H1 (cell line): ENCODE results near the gene TTC23. TPM values are rescaled to one million over a fixed set of nuclear protein-coding genes. Genes with fewer than 3 reads are reported as not detected.

Source experiments
- CTCF ChIA-PET: fragments of 300-600 bp; sonication (Branson Sonifier 250); formaldehyde crosslinking; loops from one replicate; lab custom pipeline; 2021; ENCODE audit not compliant: partially characterized antibody; lab: Charles Lee
- POLR2A ChIA-PET: fragments of 300-600 bp; sonication (Branson Sonifier 250); formaldehyde crosslinking; loops from one replicate; lab custom pipeline; 2021; ENCODE audit warnings: inconsistent platforms; ENCODE audit not compliant: partially characterized antibody; lab: Charles Lee
- DNase-seq, 2 experiments: peaks; one replicate each; pipeline versions ENCODE4 v3.0.0 to v3.0.0-alpha.2; 2010 to 2022; ENCODE audit warnings: low spot score in 2 of 2, low read depth in 1 of 2, mixed read lengths in 1 of 2
- FAIRE-seq: peaks from 2 replicates; lab custom pipeline; 2011; peaks lifted over from hg19 to GRCh38; lab: Jason Lieb, UNC
- H2AFZ ChIP-seq: 2 replicates; pipeline ENCODE4 v1.8.1; 2012; ENCODE audit warnings: low read length, inconsistent platforms
- H2AK5ac ChIP-seq: 2 replicates; pipeline ENCODE4 v1.6.1; 2013; ENCODE audit warnings: low read depth, low read length
- H2BK120ac ChIP-seq: replicated peaks from 2 replicates; pipeline ENCODE3; 2013; ENCODE audit warnings: low read depth, low read length, inconsistent platforms
- H2BK12ac ChIP-seq: 2 replicates; pipeline ENCODE4 v1.6.1; 2013; ENCODE audit warnings: low read depth, low read length
- H2BK15ac ChIP-seq: 2 replicates; pipeline ENCODE4 v1.6.1; 2013; ENCODE audit warnings: low read length
- H2BK20ac ChIP-seq: 2 replicates; pipeline ENCODE4 v1.6.1; 2013; ENCODE audit warnings: low read length
- H2BK5ac ChIP-seq: 2 replicates; pipeline ENCODE4 v1.6.1; 2013; ENCODE audit warnings: low read depth, low read length
- H3K14ac ChIP-seq: 2 replicates; pipeline ENCODE4 v1.6.1; 2013; ENCODE audit warnings: inconsistent platforms; ENCODE audit not compliant: insufficient read length
- H3K18ac ChIP-seq: 2 replicates; pipeline ENCODE4 v1.6.1; 2013; ENCODE audit warnings: low read length; ENCODE audit errors: extremely low read depth
- H3K23ac ChIP-seq: 2 replicates; pipeline ENCODE4 v1.6.1; 2013; ENCODE audit warnings: inconsistent platforms; ENCODE audit not compliant: insufficient read length
- H3K23me2 ChIP-seq: 2 replicates; pipeline ENCODE4 v1.6.1; 2013; ENCODE audit warnings: low read depth, low read length
- H3K27ac ChIP-seq: 2 replicates; pipeline ENCODE4 v1.6.1; 2011; ENCODE audit warnings: low read depth, low read length, inconsistent platforms
- H3K27me3 ChIP-seq, 4 experiments: replicated peaks in 1 of 4; 1 replicate in 1 of 4; 2 replicates in 3 of 4; pipeline versions ENCODE4 v1.6.1 to v1.8.1; 2011 to 2013; ENCODE audit warnings: low read length in 3 of 4, mild to moderate bottlenecking in 3 of 4, inconsistent platforms in 2 of 4, mixed read lengths in 2 of 4, moderate library complexity in 1 of 4; ENCODE audit not compliant: control insufficient read depth in 3 of 4, insufficient read depth in 3 of 4; ENCODE audit errors: extremely low read depth in 1 of 4
- H3K36me3 ChIP-seq, 4 experiments: 2 replicates each; pipeline versions ENCODE4 v1.6.1 to v1.8.1; 2011 to 2013; ENCODE audit warnings: mild to moderate bottlenecking in 4 of 4, low read length in 3 of 4, moderate library complexity in 2 of 4, control low read depth in 1 of 4, inconsistent platforms in 1 of 4; ENCODE audit not compliant: insufficient read depth in 4 of 4, control insufficient read depth in 2 of 4
- H3K4ac ChIP-seq: replicated peaks from 2 replicates; pipeline ENCODE3; 2013; ENCODE audit warnings: low read length, low read depth, mixed read lengths, inconsistent platforms; ENCODE audit not compliant: insufficient read length
- H3K4me1 ChIP-seq, 4 experiments: replicated peaks in 1 of 4; 1 replicate in 1 of 4; 2 replicates in 3 of 4; pipeline versions ENCODE4 v1.6.1 to v1.8.1; 2011 to 2013; ENCODE audit warnings: low read length in 3 of 4, inconsistent platforms in 2 of 4, mixed read lengths in 1 of 4; ENCODE audit not compliant: insufficient read depth in 4 of 4, control insufficient read depth in 3 of 4
- H3K4me2 ChIP-seq, 2 experiments: 2 replicates each; pipeline versions ENCODE4 v1.6.1 to v1.8.1; 2011 to 2013; ENCODE audit warnings: low read depth in 2 of 2, low read length in 2 of 2, control low read depth in 1 of 2, inconsistent platforms in 1 of 2, mild to moderate bottlenecking in 1 of 2; ENCODE audit not compliant: insufficient read depth in 1 of 2
- H3K4me3 ChIP-seq, 4 experiments: fragments of 200-600, 300-600 bp in 1 of 4; sonication (generic), shearing (Covaris generic), sonication (Bioruptor Twin) in 1 of 4; 2 replicates each; pipeline versions ENCODE4 v1.5.1 to v1.8.1; 2011 to 2016; ENCODE audit warnings: low read length in 4 of 4, low read depth in 3 of 4, control low read depth in 2 of 4, inconsistent platforms in 2 of 4, mild to moderate bottlenecking in 2 of 4, mixed read lengths in 1 of 4, moderate library complexity in 1 of 4; ENCODE audit not compliant: insufficient read depth in 2 of 4; ENCODE audit errors: extremely low read depth in 1 of 4
- H3K56ac ChIP-seq: replicated peaks from 2 replicates; pipeline ENCODE3; 2013; ENCODE audit warnings: low read depth, mild to moderate bottlenecking, mixed read lengths, low read length, inconsistent platforms; ENCODE audit not compliant: insufficient read length
- H3K79me1 ChIP-seq: 2 replicates; pipeline ENCODE4 v1.6.1; 2013; ENCODE audit warnings: low read depth, low read length, control low read depth
- H3K79me2 ChIP-seq, 2 experiments: 2 replicates each; pipeline versions ENCODE4 v1.6.1 to v1.8.1; 2012 to 2013; ENCODE audit warnings: low read length in 2 of 2, mild to moderate bottlenecking in 2 of 2, inconsistent platforms in 1 of 2; ENCODE audit not compliant: insufficient read depth in 2 of 2, control insufficient read depth in 1 of 2
- H3K9ac ChIP-seq, 4 experiments: replicated peaks in 1 of 4; 1 replicate in 1 of 4; 2 replicates in 3 of 4; pipeline versions ENCODE4 v1.6.1 to v1.8.1; 2011 to 2013; ENCODE audit warnings: low read depth in 3 of 4, low read length in 3 of 4, control low read depth in 2 of 4, mild to moderate bottlenecking in 2 of 4, moderate library complexity in 2 of 4, inconsistent platforms in 1 of 4; ENCODE audit errors: extremely low read depth in 1 of 4
- H3K9me3 ChIP-seq, 2 experiments: 2 replicates each; pipeline versions ENCODE4 v1.6.1 to v1.8.1; 2012 to 2013; ENCODE audit warnings: mild to moderate bottlenecking in 2 of 2, moderate library complexity in 2 of 2, control low read depth in 1 of 2, inconsistent platforms in 1 of 2, low read depth in 1 of 2, low read length in 1 of 2, mixed read lengths in 1 of 2; ENCODE audit not compliant: insufficient read depth in 2 of 2
- H4K20me1 ChIP-seq, 2 experiments: replicated peaks in 1 of 2; 2 replicates each; pipeline versions ENCODE3 to v1.8.1; 2011 to 2013; ENCODE audit warnings: inconsistent platforms in 2 of 2, low read length in 2 of 2, mild to moderate bottlenecking in 1 of 2; ENCODE audit not compliant: insufficient read depth in 2 of 2, control insufficient read depth in 1 of 2
- H4K5ac ChIP-seq: 2 replicates; pipeline ENCODE4 v1.6.1; 2013; ENCODE audit warnings: low read length, low read depth, mixed read lengths, inconsistent platforms; ENCODE audit not compliant: insufficient read length
- H4K8ac ChIP-seq: 2 replicates; pipeline ENCODE4 v1.8.0; 2013; ENCODE audit warnings: mild to moderate bottlenecking, moderate library complexity, low read length, inconsistent platforms; ENCODE audit not compliant: insufficient read depth; ENCODE audit errors: extremely low read depth
- H4K91ac ChIP-seq: replicated peaks from 2 replicates; pipeline ENCODE3; 2013; ENCODE audit warnings: low read length, mixed read lengths, inconsistent platforms; ENCODE audit not compliant: insufficient read length
- CHD1 ChIP-seq: IDR thresholded peaks from 2 replicates; pipeline ENCODE4 v1.6.1; 2012; ENCODE audit warnings: low read depth, low read length, improper control_type of control experiment
- CTCF ChIP-seq, 3 experiments: IDR thresholded peaks; 1 replicate in 2 of 3; 2 replicates in 1 of 3; pipeline versions ENCODE4 v1.5.1 to v1.6.1; 2011; ENCODE audit warnings: low read length in 3 of 3, mild to moderate bottlenecking in 3 of 3, inconsistent platforms in 2 of 3, low read depth in 1 of 3, moderate library complexity in 1 of 3; ENCODE audit not compliant: insufficient read depth in 1 of 3; ENCODE audit errors: control extremely low read depth in 1 of 3
- GABPA ChIP-seq: IDR thresholded peaks from 2 replicates; pipeline ENCODE4 v1.6.1; 2011; ENCODE audit warnings: mild to moderate bottlenecking, low read length, moderate library complexity, borderline replicate concordance; ENCODE audit not compliant: insufficient read depth
- NRF1 ChIP-seq: IDR thresholded peaks from 2 replicates; pipeline ENCODE4 v1.6.1; 2011; ENCODE audit warnings: mild to moderate bottlenecking, low read depth, low read length, improper control_type of control experiment
- RFX5 ChIP-seq: IDR thresholded peaks from 2 replicates; pipeline ENCODE4 v1.6.1; 2011; ENCODE audit warnings: low read depth, low read length, improper control_type of control experiment, borderline replicate concordance
- RNF2 ChIP-seq: fragments of 200-900, 300-1000 bp; sonication (generic); IDR thresholded peaks from 2 replicates; pipeline ENCODE4 v1.7.1; 2016; ENCODE audit warnings: borderline replicate concordance, low read depth, mild to moderate bottlenecking, antibody characterized with exemption, low read length; ENCODE audit not compliant: poor library complexity, severe bottlenecking; ENCODE audit errors: missing control alignments
- WGBS, 2 experiments: shearing (Covaris generic) in 1 of 2; methylation state at CpG; one replicate each; pipeline versions ENCODE4 v1.1.6 to v1.1.7; 2013 to 2015; ENCODE audit warnings: low lambda C conversion rate in 2 of 2, mixed read lengths in 2 of 2, inconsistent platforms in 1 of 2, low coverage in 1 of 2, missing lambda C conversion rate in 1 of 2; ENCODE audit not compliant: insufficient replicate concordance in 2 of 2, insufficient coverage in 1 of 2, insufficient read length in 1 of 2; ENCODE audit errors: extremely low coverage in 1 of 2, missing lambda C conversion rate in 1 of 2; 5-methylcytosine and 5-hydroxymethylcytosine counted together
- polyA plus RNA-seq, 7 experiments: library from polyadenylated mRNA; depleted of rRNA in 3 of 7; stranded (reverse) in 5 of 7; unstranded in 2 of 7; fragments of >200 nt in 5 of 7; fragments of 200-250 nt in 2 of 7; gene quantifications; 1 replicate in 5 of 7; 2 replicates in 1 of 7; 4 replicates in 1 of 7; pipeline versions ENCODE4 v1.2.1 to v1.2.3, GENCODE V29; 2011 to 2013; ENCODE audit warnings: missing spikeins in 2 of 7, mixed read lengths in 2 of 7
- total RNA-seq: library from RNA; stranded (reverse); fragmentation: NEBNext Ultra II Directional; extraction: Animal tissue kit (Norgen Biotek cat#: 25700); gene quantifications from 2 replicates; pipeline ENCODE4 v1.2.1, GENCODE V29; 2021

TTC23 gene
- total and polyA plus RNA-seq, 2 of the 8 experiments (the other 6 are each of a cell fraction or from before 2014, with no cell fraction given) = 4.8 to 23.0 TPM

- Histone ChIP-seq H4K91ac (no peak overlapping the region), H3K14ac (no peak overlapping the region), H3K27me3 (peaks cover 15 to 20% (median 19%) of the 10 kb centered on the region in 4 experiments), H3K4ac (no peak overlapping the region), H3K9me3 (no peaks in the 10 kb centered on the region), H3K4me2 (no peak overlapping the region), H2BK20ac (no peak overlapping the region), H3K4me1 (peaks cover 0 to 2% (median 0%) of the 10 kb centered on the region in 4 experiments; a peak in 1 of 7 replicates), H3K18ac (no peak overlapping the region), H3K27ac (no peak overlapping the region), H2BK120ac (no peak overlapping the region), H2BK12ac (no peak overlapping the region), H3K36me3 (no peaks in the 10 kb centered on the region), H3K4me3 (no peak overlapping the region), H2AK5ac (no peak overlapping the region), H4K8ac (no peak overlapping the region; the same call in 1 of the 2 replicates), H4K20me1 (peaks cover 0 to 8% of the 10 kb centered on the region in 2 experiments), H2AFZ (no peak overlapping the region), H3K23ac (no peak overlapping the region), H3K79me1 (no peaks in the 10 kb centered on the region), H3K79me2 (no peaks in the 10 kb centered on the region), H4K5ac (no peak overlapping the region), H2BK15ac (no peak overlapping the region), H3K56ac (no peak overlapping the region), H3K23me2 (peaks cover 4% of the 10 kb centered on the region; the same call in 1 of the 2 replicates), H2BK5ac (no peak overlapping the region), H3K9ac (no peak overlapping the region)
- FAIRE-seq (no peak), DNase-seq (no peak)
- ChIA-PET POLR2A (no interaction called here), CTCF (interaction anchor here (0.7 to 2.9 kb wide), 12 partner anchors 8 to 103 kb away, joined by 3 to 19 read pairs (median 3); no protein-coding TSS in a partner anchor)
- 90% methylated on average over 8 of the region's 8 CpGs; no CpG with 5 or more reads in 1 of the 2 experiments for WGBS, 2 experiments
- TF ChIP-seq RNF2 (no peak), CHD1 (no peak), CTCF (IDR thresholded peaks at IDR 0.05; ENCODE audit: control extremely low read depth in 1 of 3, insufficient read depth in 1 of 3, low read depth in 1 of 3, low read length in 3 of 3) (no peak), NRF1 (no peak), RFX5 (no peak), GABPA (no peak)
These were observed 138.6 kb downstream of the TTC23 start for GRCh38 chr15:99110581-99111320.
